Panc1 (cell line): ENCODE data around the gene DAB2IP. TPM values are rescaled to one million over a fixed set of nuclear protein-coding genes. Genes with fewer than 3 reads are reported as not detected.

ENCODE experiments used
- ATAC-seq: fragments of 200-7000 bp; cut with Tn5 transposase; 2 replicates; pipeline ENCODE4 v1.9.1; 2020; ENCODE audit warnings: mild to moderate bottlenecking, moderate library complexity
- BruUV-seq: library from RNA; stranded (reverse); fragments of 400-500 nt; replicated peaks from 2 replicates; lab custom pipeline; 2021; lab: Mats Ljungman, UMichigan
- CTCF ChIA-PET: fragments of 300-600 bp; sonication (Branson Sonifier 250); formaldehyde crosslinking; loops from one replicate; lab custom pipeline; 2022; ENCODE audit warnings: antibody characterized with exemption; lab: Charles Lee
- POLR2A ChIA-PET: fragments of 300-600 bp; sonication (Branson Sonifier 250); formaldehyde crosslinking; loops from one replicate; lab custom pipeline; 2022; ENCODE audit warnings: antibody characterized with exemption; lab: Charles Lee
- DNase-seq: peaks from one replicate; pipeline ENCODE4 v3.0.0-alpha.2; 2010; ENCODE audit warnings: low read depth, low spot score
- H3K27ac ChIP-seq: 2 replicates; pipeline ENCODE4 v1.5.1; 2011; ENCODE audit warnings: mild to moderate bottlenecking, low read length, inconsistent platforms
- H3K27me3 ChIP-seq: fragments of 200-500 bp; sonication (Bioruptor generic); 2 replicates; pipeline ENCODE4 v1.6.0; 2014; ENCODE audit warnings: low read length, inconsistent platforms; ENCODE audit not compliant: control insufficient read depth, insufficient read depth
- H3K36me3 ChIP-seq: fragments of 200-500 bp; sonication (Bioruptor generic); 2 replicates; pipeline ENCODE4 v1.5.1; 2014; ENCODE audit warnings: inconsistent platforms, mild to moderate bottlenecking, low read length, moderate library complexity; ENCODE audit not compliant: control insufficient read depth, insufficient read depth
- H3K4me1 ChIP-seq: 2 replicates; pipeline ENCODE4 v1.5.1; 2011; ENCODE audit warnings: inconsistent platforms, mild to moderate bottlenecking, low read length, moderate library complexity; ENCODE audit not compliant: control insufficient read depth, insufficient read depth
- H3K4me3 ChIP-seq, 2 experiments: 2 replicates each; pipeline ENCODE4 v1.5.1; 2011 to 2012; ENCODE audit warnings: low read depth in 2 of 2, low read length in 2 of 2, mild to moderate bottlenecking in 2 of 2, inconsistent platforms in 1 of 2, moderate library complexity in 1 of 2
- H3K9me3 ChIP-seq: fragments of 200-500 bp; sonication (Bioruptor generic); 2 replicates; pipeline ENCODE4 v1.5.1; 2014; ENCODE audit warnings: low read depth, mild to moderate bottlenecking, inconsistent platforms, low read length, moderate library complexity; ENCODE audit not compliant: control insufficient read depth, insufficient read depth
- POLR2AphosphoS5 ChIP-seq: IDR thresholded peaks from 2 replicates; pipeline ENCODE4 v1.6.1; 2012; ENCODE audit warnings: mild to moderate bottlenecking, low read depth, low read length, moderate library complexity
- SIN3A ChIP-seq: IDR thresholded peaks from 2 replicates; pipeline ENCODE4 v1.6.1; 2012; ENCODE audit warnings: low read depth, mild to moderate bottlenecking, low read length, moderate library complexity, borderline replicate concordance; ENCODE audit not compliant: insufficient read depth
- TCF7L2 ChIP-seq: IDR thresholded peaks from 2 replicates; pipeline ENCODE4 v1.6.1; 2011; ENCODE audit warnings: mild to moderate bottlenecking, low read depth, low read length, inconsistent platforms
- in situ Hi-C: cut with HindIII; loops from 2 replicates; pipeline ENCODE4 v1.10.0; 2016; ENCODE audit warnings: low sequenced_read_pairs, low pct_unique_long_range_greater_than_20kb
- intact Hi-C: fragments of 100-400 bp; cut with micrococcal nuclease; formaldehyde crosslinking; loops from one replicate; pipeline ENCODE4 v1.10.0; 2022; ENCODE audit not compliant: unreplicated experiment
- total RNA-seq: library from RNA; stranded (reverse); gene quantifications from one replicate; pipeline ENCODE4 v1.2.1, GENCODE V29; 2021; ENCODE audit not compliant: unreplicated experiment
- TF ChIP-seq, protein P1 (sequence below), 2 experiments: IDR thresholded peaks; 2 replicates each; pipeline ENCODE4 v1.6.1; 2011 to 2012; ENCODE audit warnings: low read depth in 2 of 2, control low read depth in 1 of 2, low read length in 1 of 2, mild to moderate bottlenecking in 1 of 2, moderate library complexity in 1 of 2; ENCODE audit not compliant: insufficient read depth in 1 of 2
- TF ChIP-seq, protein P2 (sequence below): fragments of 450-650 bp; IDR thresholded peaks from 2 replicates; pipeline ENCODE4 v1.5.1; 2017; ENCODE audit warnings: mild to moderate bottlenecking

The DAB2IP gene
- total RNA-seq, 1 experiment from 2014 or later = 18.4 TPM

DNA sequence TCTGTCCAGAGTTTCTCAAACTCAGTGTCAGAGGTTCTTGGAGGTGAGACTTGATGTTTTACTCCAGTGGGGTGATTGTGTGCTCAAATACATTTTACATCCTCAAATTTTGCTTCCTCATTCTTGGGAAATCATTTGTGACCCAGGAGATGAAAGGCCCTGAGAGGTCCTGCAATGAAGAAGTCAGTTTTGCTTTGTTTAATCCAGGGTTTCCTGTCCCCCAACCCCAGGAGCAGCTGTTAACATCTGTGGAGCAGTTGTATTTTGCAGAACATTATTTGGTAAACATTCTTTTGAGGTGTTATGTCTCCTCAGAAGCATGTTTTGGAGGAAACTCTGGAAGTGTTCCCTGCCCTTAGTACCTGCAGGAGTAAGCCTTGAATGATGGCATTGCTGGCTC lies 59.8 kb downstream of the DAB2IP start:
- Histone ChIP-seq H3K4me1 (no peaks in the 10 kb centered on the region), H3K27ac (no peak overlapping the region), H3K27me3 (no peaks in the 10 kb centered on the region), H3K4me3 (no peak overlapping the region), H3K36me3 (no peaks in the 10 kb centered on the region), H3K9me3 (no peaks in the 10 kb centered on the region)
- CTCF ChIA-PET = no interaction called here
- intact Hi-C loops = no loop called here
- in situ Hi-C loops = no loop called here
- POLR2A ChIA-PET = no interaction called here
- ATAC-seq (no peak), DNase-seq (no peak)
- no TSS peak for BruUV-seq
- TF ChIP-seq POLR2AphosphoS5 (no peak), TCF7L2 (no peak), SIN3A (no peak)
- TF ChIP-seq, protein P1, sequence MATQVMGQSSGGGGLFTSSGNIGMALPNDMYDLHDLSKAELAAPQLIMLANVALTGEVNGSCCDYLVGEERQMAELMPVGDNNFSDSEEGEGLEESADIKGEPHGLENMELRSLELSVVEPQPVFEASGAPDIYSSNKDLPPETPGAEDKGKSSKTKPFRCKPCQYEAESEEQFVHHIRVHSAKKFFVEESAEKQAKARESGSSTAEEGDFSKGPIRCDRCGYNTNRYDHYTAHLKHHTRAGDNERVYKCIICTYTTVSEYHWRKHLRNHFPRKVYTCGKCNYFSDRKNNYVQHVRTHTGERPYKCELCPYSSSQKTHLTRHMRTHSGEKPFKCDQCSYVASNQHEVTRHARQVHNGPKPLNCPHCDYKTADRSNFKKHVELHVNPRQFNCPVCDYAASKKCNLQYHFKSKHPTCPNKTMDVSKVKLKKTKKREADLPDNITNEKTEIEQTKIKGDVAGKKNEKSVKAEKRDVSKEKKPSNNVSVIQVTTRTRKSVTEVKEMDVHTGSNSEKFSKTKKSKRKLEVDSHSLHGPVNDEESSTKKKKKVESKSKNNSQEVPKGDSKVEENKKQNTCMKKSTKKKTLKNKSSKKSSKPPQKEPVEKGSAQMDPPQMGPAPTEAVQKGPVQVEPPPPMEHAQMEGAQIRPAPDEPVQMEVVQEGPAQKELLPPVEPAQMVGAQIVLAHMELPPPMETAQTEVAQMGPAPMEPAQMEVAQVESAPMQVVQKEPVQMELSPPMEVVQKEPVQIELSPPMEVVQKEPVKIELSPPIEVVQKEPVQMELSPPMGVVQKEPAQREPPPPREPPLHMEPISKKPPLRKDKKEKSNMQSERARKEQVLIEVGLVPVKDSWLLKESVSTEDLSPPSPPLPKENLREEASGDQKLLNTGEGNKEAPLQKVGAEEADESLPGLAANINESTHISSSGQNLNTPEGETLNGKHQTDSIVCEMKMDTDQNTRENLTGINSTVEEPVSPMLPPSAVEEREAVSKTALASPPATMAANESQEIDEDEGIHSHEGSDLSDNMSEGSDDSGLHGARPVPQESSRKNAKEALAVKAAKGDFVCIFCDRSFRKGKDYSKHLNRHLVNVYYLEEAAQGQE (IDR thresholded peaks at IDR 0.05; ENCODE audit: insufficient read depth in 1 of 2, low read depth in 2 of 2, low read length in 1 of 2) = no peak
- TF ChIP-seq, protein P2, sequence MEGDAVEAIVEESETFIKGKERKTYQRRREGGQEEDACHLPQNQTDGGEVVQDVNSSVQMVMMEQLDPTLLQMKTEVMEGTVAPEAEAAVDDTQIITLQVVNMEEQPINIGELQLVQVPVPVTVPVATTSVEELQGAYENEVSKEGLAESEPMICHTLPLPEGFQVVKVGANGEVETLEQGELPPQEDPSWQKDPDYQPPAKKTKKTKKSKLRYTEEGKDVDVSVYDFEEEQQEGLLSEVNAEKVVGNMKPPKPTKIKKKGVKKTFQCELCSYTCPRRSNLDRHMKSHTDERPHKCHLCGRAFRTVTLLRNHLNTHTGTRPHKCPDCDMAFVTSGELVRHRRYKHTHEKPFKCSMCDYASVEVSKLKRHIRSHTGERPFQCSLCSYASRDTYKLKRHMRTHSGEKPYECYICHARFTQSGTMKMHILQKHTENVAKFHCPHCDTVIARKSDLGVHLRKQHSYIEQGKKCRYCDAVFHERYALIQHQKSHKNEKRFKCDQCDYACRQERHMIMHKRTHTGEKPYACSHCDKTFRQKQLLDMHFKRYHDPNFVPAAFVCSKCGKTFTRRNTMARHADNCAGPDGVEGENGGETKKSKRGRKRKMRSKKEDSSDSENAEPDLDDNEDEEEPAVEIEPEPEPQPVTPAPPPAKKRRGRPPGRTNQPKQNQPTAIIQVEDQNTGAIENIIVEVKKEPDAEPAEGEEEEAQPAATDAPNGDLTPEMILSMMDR = no peak

DNA sequence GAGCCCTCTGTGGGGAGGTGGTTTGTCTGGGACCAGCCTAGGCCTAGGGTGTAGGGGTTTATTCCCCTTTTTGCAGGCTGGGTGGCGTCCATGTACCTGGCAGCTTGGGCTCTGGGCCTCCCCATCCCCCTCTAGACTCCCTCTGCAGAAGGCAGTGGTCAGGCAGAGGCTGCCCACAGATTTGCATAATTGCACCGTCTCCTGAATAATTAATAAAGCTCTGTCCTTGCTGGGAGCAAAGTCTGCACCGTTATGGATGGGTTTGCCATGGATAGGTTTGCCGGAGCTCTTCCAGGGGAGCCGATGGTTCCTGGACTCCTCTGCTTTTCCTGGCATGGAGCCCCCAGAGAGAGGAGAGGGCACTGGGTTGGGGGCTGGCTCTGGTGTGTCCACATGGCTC lies 60.4 kb downstream of the DAB2IP start:
- POLR2A ChIA-PET = no interaction called here
- Histone ChIP-seq H3K27me3 (no peaks in the 10 kb centered on the region), H3K4me1 (no peaks in the 10 kb centered on the region), H3K4me3 (no peak overlapping the region), H3K27ac (no peak overlapping the region), H3K36me3 (no peaks in the 10 kb centered on the region), H3K9me3 (no peaks in the 10 kb centered on the region)
- BruUV-seq = no TSS peak
- no peak for ATAC-seq
- TF ChIP-seq, protein P2 = no peak
- no peak for TF ChIP-seq POLR2AphosphoS5
- TF ChIP-seq TCF7L2 = no peak
- TF ChIP-seq SIN3A = no peak
- TF ChIP-seq, protein P1 (IDR thresholded peaks at IDR 0.05; ENCODE audit: insufficient read depth in 1 of 2, low read depth in 2 of 2, low read length in 1 of 2) = no peak
- intact Hi-C loops (no loop called here), in situ Hi-C loops (no loop called here)
- CTCF ChIA-PET = no interaction called here
- DNase-seq = no peak
